BLaER1 (cell line): ENCODE results near the gene FOS.
A peak's percentile ranks its signal among the peaks of the same experiment; 100 is the strongest.

Source experiments
- H3K27ac ChIP-seq: shearing (Covaris generic); formaldehyde crosslinking; 2 replicates; pipeline ENCODE4 v1.8.1; 2022
- H3K27me3 ChIP-seq: shearing (Covaris generic); formaldehyde crosslinking; 2 replicates; pipeline ENCODE4 v1.8.1; 2022
- H3K36me3 ChIP-seq: shearing (Covaris generic); formaldehyde crosslinking; 2 replicates; pipeline ENCODE4 v1.8.1; 2022
- H3K4me1 ChIP-seq: shearing (Covaris generic); formaldehyde crosslinking; 2 replicates; pipeline ENCODE4 v1.8.1; 2022
- H3K4me2 ChIP-seq: shearing (Covaris generic); formaldehyde crosslinking; 2 replicates; pipeline ENCODE4 v1.8.1; 2022
- H3K4me3 ChIP-seq: shearing (Covaris generic); formaldehyde crosslinking; 2 replicates; pipeline ENCODE4 v1.8.1; 2022
- H3K9ac ChIP-seq: shearing (Covaris generic); formaldehyde crosslinking; 2 replicates; pipeline ENCODE4 v1.8.1; 2022
- H3K9me3 ChIP-seq: shearing (Covaris generic); formaldehyde crosslinking; 2 replicates; pipeline ENCODE4 v1.8.1; 2022
- H4K20me1 ChIP-seq: shearing (Covaris generic); formaldehyde crosslinking; 2 replicates; pipeline ENCODE4 v1.8.1; 2022
- Cebpa-rat ChIP-seq: shearing (Covaris generic); IDR thresholded peaks from 2 replicates; pipeline ENCODE4 v1.8.1; 2022

The FOS gene

DNA sequence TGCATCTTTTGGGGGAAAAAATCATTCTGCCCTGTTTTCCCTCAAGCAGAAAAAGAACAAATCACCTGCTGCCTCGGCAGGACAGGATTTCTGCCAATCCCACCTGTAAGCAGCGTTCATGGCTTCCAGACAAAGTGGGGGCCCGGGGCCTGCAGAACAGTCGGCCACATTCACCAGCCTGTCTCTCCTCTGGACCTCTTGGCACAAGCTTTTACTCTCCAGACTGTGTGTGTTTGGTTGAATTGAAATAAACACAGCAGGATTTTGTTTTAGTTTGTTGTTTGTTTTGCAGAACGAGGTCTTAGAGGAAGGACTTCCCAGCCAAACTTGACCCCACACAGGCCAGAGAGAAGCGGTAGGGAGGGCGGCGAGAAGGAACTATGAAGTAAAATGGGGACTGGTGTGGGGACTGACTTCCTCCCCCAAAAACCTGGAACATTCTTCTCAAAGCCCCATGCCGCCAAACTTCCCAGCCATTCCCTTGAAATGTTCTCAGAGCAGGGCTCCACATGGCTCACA, 41.7 kb upstream of the FOS start:
- Histone ChIP-seq H3K9ac (peak overlapping the region; percentile 71), H3K4me3 (peak overlapping the region; percentile 51), H3K4me2 (peak overlapping the region; percentile 85), H3K27ac (peak overlapping the region; percentile 87), H3K4me1 (peaks cover 86% of the 10 kb centered on the region), H3K36me3 (no peaks in the 10 kb centered on the region), H4K20me1 (no peaks in the 10 kb centered on the region), H3K27me3 (no peaks in the 10 kb centered on the region), H3K9me3 (peaks cover 9% of the 10 kb centered on the region)
- TF ChIP-seq Cebpa-rat: no peak

DNA sequence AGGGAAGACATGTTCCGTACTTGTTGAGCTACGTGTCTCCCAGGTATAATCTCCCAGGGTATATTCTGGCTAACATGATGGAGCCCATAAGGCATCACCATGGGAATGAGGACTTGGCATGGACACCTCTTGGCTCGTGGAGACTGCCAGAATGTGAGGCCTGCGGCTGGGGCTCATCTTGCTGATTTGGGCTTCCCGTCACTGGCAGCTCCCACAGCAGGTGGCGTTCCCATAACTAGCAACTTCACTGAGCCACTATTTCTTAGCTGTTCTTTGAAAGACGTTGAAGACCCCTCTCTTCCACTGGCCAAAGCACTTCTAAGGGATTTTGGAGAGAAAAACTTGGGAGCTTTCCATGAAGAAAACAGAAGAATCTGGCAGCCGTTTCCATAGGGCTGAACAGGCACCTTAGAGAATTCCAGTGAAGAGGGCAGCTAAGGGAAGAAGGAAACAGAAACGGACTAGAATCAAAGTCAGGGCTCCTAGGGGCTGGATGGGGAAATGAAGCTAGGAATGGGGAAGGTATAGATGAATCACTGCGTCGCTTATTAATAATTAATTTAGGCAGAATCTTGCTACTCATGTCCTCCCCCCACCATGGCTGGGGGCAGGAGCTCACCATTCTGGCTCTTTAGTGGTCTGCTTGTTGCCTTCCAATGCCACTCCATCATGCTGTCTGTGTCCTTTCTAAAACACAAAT, 39.7 kb upstream of the FOS start:
- no peaks in the 10 kb centered on the region for H3K27me3 ChIP-seq
- no peak for TF ChIP-seq Cebpa-rat
- H3K9me3 ChIP-seq: 0 out of 2 replicates have a peak, but pooled peaks cover under 1% of the 10 kb centered on the region
- peak overlapping the region; percentile 87 for H3K27ac ChIP-seq
- H3K36me3 ChIP-seq: no peaks in the 10 kb centered on the region
- no peak overlapping the region for H3K9ac ChIP-seq
- H4K20me1 ChIP-seq: no peaks in the 10 kb centered on the region
- H3K4me1 ChIP-seq: peaks cover 83% of the 10 kb centered on the region
- H3K4me2 ChIP-seq: peak overlapping the region; percentile 85
- H3K4me3 ChIP-seq: no peak overlapping the region

DNA sequence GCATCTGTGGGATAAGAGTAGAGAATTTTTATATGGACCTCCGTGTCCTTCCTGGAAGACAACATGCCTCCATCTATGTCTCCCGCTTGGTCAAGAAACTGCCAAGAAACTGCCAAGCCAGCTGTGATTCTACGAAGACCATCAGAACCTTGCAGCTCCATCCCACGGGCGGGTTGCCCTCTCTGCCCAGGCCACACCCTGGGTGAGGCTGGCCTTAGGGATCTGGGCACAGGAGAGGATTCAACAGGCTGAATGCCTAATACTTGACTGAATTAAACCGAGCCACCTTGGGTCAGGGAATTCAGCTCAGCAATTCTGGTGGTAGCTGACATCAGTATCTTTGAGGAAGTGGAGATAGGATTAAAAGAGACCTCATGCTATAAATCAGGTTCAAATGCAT, 37.8 kb upstream of the FOS start:
- Histone ChIP-seq H3K9ac (no peak overlapping the region), H4K20me1 (no peaks in the 10 kb centered on the region), H3K4me3 (no peak overlapping the region), H3K9me3 (no peaks in the 10 kb centered on the region), H3K36me3 (no peaks in the 10 kb centered on the region), H3K4me2 (no peak overlapping the region), H3K27me3 (no peaks in the 10 kb centered on the region), H3K27ac (no peak overlapping the region), H3K4me1 (peaks cover 64% of the 10 kb centered on the region)
- no peak for TF ChIP-seq Cebpa-rat

DNA sequence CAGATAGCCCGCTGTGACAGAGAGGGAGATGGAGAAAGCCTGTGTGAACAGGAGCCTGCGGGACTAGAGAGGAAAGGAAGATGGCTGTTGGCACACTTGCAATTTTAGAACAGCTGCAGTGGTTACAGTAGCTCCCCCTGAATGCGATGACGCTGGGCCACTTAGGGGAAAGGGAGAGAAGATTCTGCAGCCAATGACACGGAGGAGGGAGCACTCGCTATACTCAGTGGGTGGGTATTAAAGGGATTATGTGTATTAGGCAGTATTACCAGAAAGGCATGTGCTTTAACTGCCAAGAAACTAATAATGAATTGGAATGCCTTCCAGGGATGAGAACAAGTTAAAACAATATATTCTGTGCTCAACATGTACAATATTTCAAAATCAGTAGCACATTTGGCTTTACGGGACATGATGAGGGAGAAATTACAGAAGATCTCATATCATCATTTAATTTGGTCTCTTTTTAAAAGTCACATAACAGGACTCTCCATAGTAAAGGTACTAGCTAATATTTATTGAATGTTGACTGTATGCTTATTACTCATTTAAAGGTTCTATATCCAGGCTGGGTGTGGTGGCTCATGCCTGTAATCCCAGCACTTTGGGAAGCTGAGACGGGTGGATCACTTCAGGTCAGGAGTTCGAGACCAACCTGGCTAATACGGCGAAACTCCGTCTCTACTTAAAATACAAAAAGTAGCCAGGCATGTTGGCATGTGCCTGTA, 35.9 kb upstream of the FOS start:
- Histone ChIP-seq H3K9me3 (no peaks in the 10 kb centered on the region), H3K4me2 (peak overlapping the region; percentile 59), H3K9ac (no peak overlapping the region), H3K4me3 (no peak overlapping the region), H3K27ac (peak overlapping the region; percentile 48), H3K4me1 (peaks cover 64% of the 10 kb centered on the region), H3K36me3 (no peaks in the 10 kb centered on the region), H4K20me1 (no peaks in the 10 kb centered on the region), H3K27me3 (no peaks in the 10 kb centered on the region)
- TF ChIP-seq Cebpa-rat: no peak

DNA sequence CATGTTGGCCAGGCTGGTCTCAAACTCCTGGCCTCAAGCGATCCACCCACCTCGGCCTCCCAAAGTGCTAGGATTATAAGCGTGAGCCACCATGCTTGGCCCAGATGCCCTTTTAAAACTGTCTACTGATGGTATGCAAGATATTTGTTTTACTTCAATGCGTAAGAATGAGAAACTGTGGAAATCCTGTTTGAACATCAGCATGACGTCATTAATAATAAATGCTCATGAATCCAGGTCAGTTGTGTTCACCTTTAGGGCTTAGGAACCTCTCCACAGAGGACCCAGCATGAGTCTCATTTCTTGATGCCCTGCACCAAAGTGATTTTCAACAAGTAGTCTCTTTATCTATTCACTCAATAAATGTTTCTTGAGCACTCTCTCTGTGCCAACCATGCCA, 34.5 kb upstream of the FOS start:
- Histone ChIP-seq H3K4me1 (peaks cover 64% of the 10 kb centered on the region), H3K4me2 (no peak overlapping the region), H3K9me3 (no peaks in the 10 kb centered on the region), H3K36me3 (no peaks in the 10 kb centered on the region), H3K27me3 (no peaks in the 10 kb centered on the region), H3K4me3 (no peak overlapping the region), H3K27ac (no peak overlapping the region), H3K9ac (no peak overlapping the region), H4K20me1 (no peaks in the 10 kb centered on the region)
- TF ChIP-seq Cebpa-rat: no peak

DNA sequence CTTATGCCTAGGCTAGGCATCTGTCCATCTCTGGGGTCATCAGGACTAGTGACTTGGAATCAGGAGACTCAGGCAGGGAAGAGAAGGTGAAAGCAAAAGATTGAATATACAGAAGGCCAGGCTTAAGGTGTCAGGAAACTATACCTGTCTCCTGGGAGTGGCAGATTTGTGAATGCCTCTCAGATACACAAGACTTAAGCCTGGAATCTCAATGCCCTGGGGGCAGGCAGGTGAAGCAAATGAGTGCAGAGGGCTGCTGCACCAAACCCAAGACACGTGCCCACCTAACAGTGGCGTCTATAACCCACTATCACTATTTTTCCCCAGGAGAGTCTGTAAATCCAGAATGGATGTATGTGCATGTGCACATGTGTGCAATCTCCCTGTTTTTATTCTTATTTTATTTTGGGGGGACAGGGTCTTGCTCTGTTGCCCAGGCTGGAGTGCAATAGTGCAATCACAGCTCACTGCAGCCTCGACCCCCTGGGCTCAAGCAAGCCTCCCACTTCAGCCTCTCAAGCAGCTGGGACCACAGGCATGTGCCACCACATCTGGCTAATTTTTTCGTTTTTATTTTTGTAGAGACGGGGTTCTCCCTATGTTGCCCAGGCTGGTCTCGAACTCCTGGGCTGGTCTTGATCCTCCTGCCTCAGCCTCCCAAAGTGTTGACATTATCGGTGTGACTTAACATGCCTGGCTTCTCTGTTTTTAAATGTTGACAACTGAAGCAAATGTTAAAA, 31.9 kb upstream of the FOS start:
- Histone ChIP-seq H3K9ac (no peak overlapping the region), H3K4me2 (peak overlapping the region; percentile 74), H3K4me3 (no peak overlapping the region), H3K27ac (peak overlapping the region; percentile 73; the same call in 1 of the 2 replicates), H3K9me3 (no peaks in the 10 kb centered on the region), H3K36me3 (no peaks in the 10 kb centered on the region), H4K20me1 (no peaks in the 10 kb centered on the region), H3K4me1 (peaks cover 67% of the 10 kb centered on the region), H3K27me3 (no peaks in the 10 kb centered on the region)
- no peak for TF ChIP-seq Cebpa-rat

DNA sequence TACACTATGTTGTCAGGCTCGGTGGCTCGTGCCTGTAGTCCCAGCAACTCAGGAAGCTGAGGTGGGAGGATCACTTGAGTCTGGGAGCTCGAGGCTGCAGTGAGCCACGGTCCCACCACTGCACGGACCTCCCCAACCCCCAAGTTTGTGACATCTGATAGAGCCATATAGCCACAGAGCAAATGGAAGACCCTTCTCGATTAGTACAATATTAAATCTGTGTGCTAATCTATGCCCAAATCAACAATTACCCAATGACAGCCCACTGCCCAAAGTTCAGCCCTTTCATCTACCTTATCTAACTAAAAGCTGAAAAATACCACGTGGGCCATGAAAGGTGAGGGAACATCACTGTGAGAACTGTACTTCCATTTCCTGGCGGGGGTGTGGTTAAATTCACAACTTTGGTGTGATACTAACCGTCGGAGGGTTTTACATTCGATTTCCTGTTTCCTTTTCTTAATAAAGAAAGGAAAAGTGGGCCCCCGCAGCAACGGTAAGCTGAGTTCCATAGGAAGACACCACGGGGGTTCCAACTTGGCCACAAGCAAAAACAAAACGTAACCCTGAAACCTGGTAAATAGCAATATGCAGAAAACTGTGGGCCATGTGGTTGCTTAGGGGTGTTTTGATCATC, 31.2 kb upstream of the FOS start:
- Histone ChIP-seq H3K27me3 (no peaks in the 10 kb centered on the region), H3K4me3 (no peak overlapping the region; the same call in 1 of the 2 replicates), H3K36me3 (no peaks in the 10 kb centered on the region), H3K9ac (peak overlapping the region; percentile 35; the same call in 1 of the 2 replicates), H3K9me3 (no peaks in the 10 kb centered on the region), H3K4me1 (peaks cover 60% of the 10 kb centered on the region), H4K20me1 (no peaks in the 10 kb centered on the region), H3K4me2 (peak overlapping the region; percentile 74), H3K27ac (peak overlapping the region; percentile 73)
- no peak for TF ChIP-seq Cebpa-rat

DNA sequence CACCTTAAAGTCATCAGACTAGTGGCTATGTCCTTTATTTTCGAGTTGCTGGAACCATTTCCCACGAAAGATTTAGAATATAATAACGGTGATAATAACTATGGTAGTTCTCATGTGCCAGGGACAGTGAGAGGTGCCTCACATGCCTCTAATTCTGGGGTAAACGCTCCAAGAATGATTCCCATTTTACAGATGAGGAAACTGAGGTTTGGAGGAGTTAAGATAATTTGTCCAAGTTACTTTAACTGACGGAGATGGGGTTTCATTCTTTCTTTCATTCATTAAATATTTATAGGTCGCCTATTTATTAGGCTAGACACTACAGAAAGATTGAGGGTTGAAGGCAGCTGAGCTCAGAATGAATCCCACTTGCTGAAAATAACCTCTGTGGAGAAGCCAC, 30.7 kb upstream of the FOS start:
- no peaks in the 10 kb centered on the region for H4K20me1 ChIP-seq
- no peaks in the 10 kb centered on the region for H3K36me3 ChIP-seq
- no peaks in the 10 kb centered on the region for H3K9me3 ChIP-seq
- peak overlapping the region; percentile 35; the same call in 1 of the 2 replicates for H3K9ac ChIP-seq
- H3K4me1 ChIP-seq: peaks cover 55% of the 10 kb centered on the region
- peak overlapping the region; percentile 73 for H3K27ac ChIP-seq
- H3K4me2 ChIP-seq: peak overlapping the region; percentile 74
- no peak overlapping the region; the same call in 1 of the 2 replicates for H3K4me3 ChIP-seq
- no peak for TF ChIP-seq Cebpa-rat
- no peaks in the 10 kb centered on the region for H3K27me3 ChIP-seq

DNA sequence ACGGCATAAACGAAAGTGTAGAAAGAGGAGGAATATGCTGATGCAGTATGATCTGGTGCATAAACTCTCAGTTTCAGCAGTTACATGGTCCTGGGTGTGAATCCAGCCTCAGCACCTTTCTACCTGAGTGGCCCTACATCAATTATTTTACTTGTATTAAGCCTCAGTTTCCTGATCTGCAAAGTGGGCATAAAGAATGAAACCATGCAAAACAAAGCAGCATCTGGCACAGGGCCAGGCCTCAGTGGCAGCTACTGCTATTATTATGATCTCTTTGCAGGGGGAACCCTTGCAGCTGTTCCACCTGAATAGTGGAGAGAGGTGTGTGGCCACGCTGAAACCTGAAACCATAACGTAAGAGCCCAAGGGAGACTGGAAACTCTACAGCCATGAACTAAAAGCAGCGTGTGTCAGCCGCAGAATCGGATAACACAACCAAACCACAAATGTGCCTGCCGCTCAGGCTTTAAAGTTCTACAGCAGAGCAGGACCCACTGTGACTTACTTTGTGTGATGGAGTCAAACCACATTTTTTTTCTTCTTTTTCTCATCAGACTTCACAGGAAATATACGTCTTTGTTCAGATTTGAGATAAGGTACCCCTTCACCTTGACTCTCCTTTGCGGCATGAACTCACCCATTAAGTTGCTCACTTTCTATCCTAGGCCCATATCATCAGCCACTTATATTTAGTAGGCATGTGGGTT, 29.2 kb upstream of the FOS start:
- H3K4me1 ChIP-seq: peaks cover 55% of the 10 kb centered on the region
- no peak for TF ChIP-seq Cebpa-rat
- H3K27ac ChIP-seq: peak overlapping the region; percentile 37; the same call in 1 of the 2 replicates
- no peaks in the 10 kb centered on the region for H3K36me3 ChIP-seq
- no peak overlapping the region for H3K9ac ChIP-seq
- H3K27me3 ChIP-seq: no peaks in the 10 kb centered on the region
- H4K20me1 ChIP-seq: no peaks in the 10 kb centered on the region
- H3K9me3 ChIP-seq: no peaks in the 10 kb centered on the region
- peak overlapping the region; percentile 74 for H3K4me2 ChIP-seq
- no peak overlapping the region for H3K4me3 ChIP-seq
